Stimulated activated effector memory CD8-positive, alpha-beta T cell treated with anti-CD3 and anti-CD28 coated beads, Interleukin-12 subunit alpha, Interleukin-12 subunit beta, amount 100 ng/mL, for 72 hours (primary cell): ENCODE data around the gene PKP1.

Experiments used
- ATAC-seq: fragments of 150-1000 bp; cut with Tn5 transposase; 2 replicates; pipeline ENCODE4 v1.10.0; 2021
- DNase-seq, 2 donors: peaks; one replicate each; pipeline ENCODE4 v3.0.0; 2021 to 2022; ENCODE audit warnings: low spot score in 2 of 2
- H3K27ac Mint-ChIP-seq: one replicate; pipeline ENCODE4 v1.8.0; 2022; ENCODE audit warnings: mild to moderate bottlenecking, mixed read lengths
- H3K36me3 Mint-ChIP-seq: one replicate; pipeline ENCODE4 v1.8.0; 2022; ENCODE audit warnings: mild to moderate bottlenecking, mixed read lengths
- H3K4me1 Mint-ChIP-seq: one replicate; pipeline ENCODE4 v1.8.0; 2022; ENCODE audit warnings: mixed read lengths
- H3K4me3 Mint-ChIP-seq: one replicate; pipeline ENCODE4 v1.8.0; 2022; ENCODE audit warnings: mild to moderate bottlenecking, mixed read lengths
- H3K9me3 Mint-ChIP-seq: one replicate; pipeline ENCODE4 v1.8.0; 2022; ENCODE audit warnings: mixed read lengths

The PKP1 gene

DNA sequence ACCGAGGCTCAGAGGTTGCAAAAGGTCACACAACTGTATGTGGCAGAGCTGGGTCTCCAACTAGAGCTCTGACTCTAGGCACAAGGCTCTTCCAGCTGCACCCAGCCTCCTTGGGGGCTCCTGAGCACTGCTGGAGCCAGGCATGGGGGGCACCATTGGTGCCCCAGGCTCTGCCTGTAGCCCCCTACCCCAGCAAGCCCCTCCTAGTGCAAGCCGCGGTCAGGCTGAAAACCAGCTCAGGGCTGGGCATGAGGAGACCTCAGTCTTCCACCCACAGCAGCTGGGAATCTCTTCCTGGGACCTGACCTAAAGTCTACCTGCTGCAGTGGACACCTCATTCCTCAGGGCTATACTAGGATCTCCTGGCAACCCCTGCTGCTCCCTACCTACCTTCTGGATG, 79.6 kb downstream of the PKP1 start:
- H3K36me3 Mint-ChIP-seq: no peaks in the 10 kb centered on the region

DNA sequence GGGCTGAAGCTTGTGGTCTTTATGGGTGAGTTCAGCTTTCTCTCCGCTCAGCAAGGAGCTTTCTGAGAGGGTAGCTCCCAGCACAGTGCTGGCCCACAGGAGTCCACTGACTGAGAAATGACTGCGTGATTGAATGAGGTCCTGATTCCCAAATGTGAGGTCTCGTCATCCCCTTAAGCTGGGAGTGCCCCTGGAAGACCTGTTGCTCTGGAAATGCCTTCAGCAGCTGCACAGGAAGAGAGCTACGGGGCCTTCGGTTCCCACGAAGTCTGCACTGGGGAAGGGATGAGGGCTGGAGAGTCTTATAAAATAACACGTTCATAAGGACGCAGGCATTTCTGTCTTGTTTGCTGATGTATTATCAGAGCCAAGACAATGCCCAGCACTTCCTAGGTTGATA, 80.2 kb downstream of the PKP1 start:
- Mint-ChIP-seq H3K4me3 (no peak overlapping the region), H3K9me3 (no peaks in the 10 kb centered on the region), H3K27ac (no peak overlapping the region), H3K36me3 (no peaks in the 10 kb centered on the region), H3K4me1 (no peaks in the 10 kb centered on the region)
- DNase-seq (no peak), ATAC-seq (no peak)

More for the DNA sequence above, 79.6 kb downstream of the PKP1 start:
- DNase-seq (no peak), ATAC-seq (no peak)
- H3K4me3 Mint-ChIP-seq: no peak overlapping the region
- H3K4me1 Mint-ChIP-seq: no peaks in the 10 kb centered on the region
- H3K9me3 Mint-ChIP-seq: no peaks in the 10 kb centered on the region
- no peak overlapping the region for H3K27ac Mint-ChIP-seq

DNA sequence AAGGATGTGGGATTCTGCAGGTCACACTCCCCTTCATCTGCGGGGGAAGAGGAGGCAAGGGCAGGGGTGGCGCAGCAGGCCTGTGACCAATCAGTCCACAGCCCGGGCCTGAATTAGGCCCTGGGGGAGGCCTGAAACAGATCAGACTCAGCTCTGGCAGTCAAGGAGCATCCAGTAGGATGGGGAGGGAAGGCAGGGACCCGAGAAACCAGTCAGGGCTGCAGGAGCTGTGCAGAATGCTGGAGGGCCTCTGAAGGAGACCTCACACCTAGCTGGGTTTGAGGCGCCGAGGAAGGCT, 81.5 kb downstream of the PKP1 start:
- Mint-ChIP-seq H3K9me3 (no peaks in the 10 kb centered on the region), H3K36me3 (no peaks in the 10 kb centered on the region), H3K27ac (no peak overlapping the region), H3K4me1 (no peaks in the 10 kb centered on the region), H3K4me3 (no peak overlapping the region)
- ATAC-seq: no peak
- no peak for DNase-seq

DNA sequence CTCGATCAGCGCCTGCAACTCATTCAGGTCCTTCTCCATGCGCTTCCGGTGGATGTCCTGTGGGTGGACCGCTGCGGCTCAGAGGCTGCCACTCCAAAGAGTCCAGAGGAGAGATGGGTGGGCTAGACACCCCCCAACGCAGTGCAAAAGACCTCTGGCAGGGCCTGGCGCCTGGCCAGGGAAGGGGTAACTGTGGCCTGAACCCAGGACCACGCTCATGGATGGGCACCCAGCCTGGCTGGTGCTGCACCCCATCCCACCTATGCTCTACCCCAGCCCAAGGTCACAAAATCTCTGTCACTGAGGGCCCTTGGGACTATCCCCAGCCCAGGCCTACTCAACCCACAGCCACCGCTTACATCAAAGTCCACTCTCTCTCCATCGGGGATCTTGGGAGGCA, 81.9 kb downstream of the PKP1 start:
- no peak overlapping the region for H3K4me3 Mint-ChIP-seq
- DNase-seq (no peak), ATAC-seq (no peak)
- no peaks in the 10 kb centered on the region for H3K4me1 Mint-ChIP-seq
- H3K36me3 Mint-ChIP-seq: no peaks in the 10 kb centered on the region
- no peaks in the 10 kb centered on the region for H3K9me3 Mint-ChIP-seq
- no peak overlapping the region for H3K27ac Mint-ChIP-seq

DNA sequence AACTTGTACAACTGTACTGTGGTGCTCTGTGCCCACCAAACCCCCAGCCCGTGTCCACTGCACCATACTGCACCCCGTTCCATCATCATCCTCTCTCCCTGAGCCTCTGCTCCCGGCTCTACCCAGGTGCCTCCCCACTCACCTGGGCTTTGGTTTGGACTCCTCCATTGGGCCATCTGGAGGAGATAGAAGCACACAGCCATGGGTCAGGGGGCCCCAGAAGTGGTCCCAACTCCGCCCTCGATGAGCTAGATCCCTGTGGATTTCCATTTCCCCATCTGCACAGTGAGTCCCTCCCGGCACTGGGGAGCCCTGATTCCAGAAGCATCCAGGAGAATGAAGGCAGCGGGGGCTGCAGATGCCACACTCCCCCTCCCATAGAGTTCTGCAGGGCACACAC, 83.4 kb downstream of the PKP1 start:
- no peak for ATAC-seq
- DNase-seq: no peak
- no peak overlapping the region for H3K27ac Mint-ChIP-seq
- no peaks in the 10 kb centered on the region for H3K4me1 Mint-ChIP-seq
- no peak overlapping the region for H3K4me3 Mint-ChIP-seq
- H3K9me3 Mint-ChIP-seq: no peaks in the 10 kb centered on the region
- H3K36me3 Mint-ChIP-seq: no peaks in the 10 kb centered on the region

DNA sequence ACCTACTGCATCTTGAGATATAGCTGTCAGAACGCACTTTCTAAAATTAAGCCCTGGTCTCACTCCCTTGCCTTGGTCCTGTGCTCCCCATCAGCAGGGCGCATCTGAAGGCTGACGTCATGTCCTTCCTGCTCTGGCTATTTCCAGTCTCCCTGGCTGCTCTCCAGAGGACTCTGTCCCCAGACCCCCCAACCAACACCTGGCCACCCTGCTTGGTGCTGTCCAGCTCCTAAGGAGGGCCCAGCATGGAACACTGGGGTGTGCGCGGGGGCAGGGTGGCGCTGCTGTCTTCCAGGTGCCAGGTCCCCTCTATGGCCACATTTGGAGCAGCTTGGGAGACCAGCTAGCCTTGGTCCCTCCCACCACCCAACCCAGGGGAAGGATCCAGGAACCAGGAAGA, 85.9 kb downstream of the PKP1 start:
- no peak overlapping the region for H3K4me3 Mint-ChIP-seq
- DNase-seq: no peak
- no peaks in the 10 kb centered on the region for H3K9me3 Mint-ChIP-seq
- H3K27ac Mint-ChIP-seq: no peak overlapping the region
- no peak for ATAC-seq
- no peaks in the 10 kb centered on the region for H3K36me3 Mint-ChIP-seq
- no peaks in the 10 kb centered on the region for H3K4me1 Mint-ChIP-seq

DNA sequence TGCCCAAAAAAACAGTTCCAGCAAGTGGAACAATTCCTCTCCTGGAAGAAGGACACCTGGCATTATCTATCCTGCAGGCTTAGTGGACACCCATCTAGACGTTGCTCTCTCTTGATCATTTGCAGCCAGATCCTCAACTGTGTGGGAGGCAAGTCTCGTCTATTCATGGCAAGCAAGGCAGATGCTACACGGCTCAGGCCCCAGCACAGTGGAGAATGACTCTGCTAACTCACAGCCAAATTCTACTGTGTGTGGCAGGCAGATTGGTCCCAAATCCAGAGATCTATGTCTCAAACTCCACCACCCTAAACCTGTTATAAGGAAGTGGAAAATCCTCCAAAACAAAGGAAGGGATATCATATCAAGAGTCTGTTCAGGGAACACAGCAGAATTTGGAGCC, 87.2 kb downstream of the PKP1 start:
- Mint-ChIP-seq H3K4me1 (no peaks in the 10 kb centered on the region), H3K4me3 (no peak overlapping the region), H3K27ac (no peak overlapping the region), H3K9me3 (no peaks in the 10 kb centered on the region), H3K36me3 (no peaks in the 10 kb centered on the region)
- no peak for DNase-seq
- ATAC-seq: no peak

DNA sequence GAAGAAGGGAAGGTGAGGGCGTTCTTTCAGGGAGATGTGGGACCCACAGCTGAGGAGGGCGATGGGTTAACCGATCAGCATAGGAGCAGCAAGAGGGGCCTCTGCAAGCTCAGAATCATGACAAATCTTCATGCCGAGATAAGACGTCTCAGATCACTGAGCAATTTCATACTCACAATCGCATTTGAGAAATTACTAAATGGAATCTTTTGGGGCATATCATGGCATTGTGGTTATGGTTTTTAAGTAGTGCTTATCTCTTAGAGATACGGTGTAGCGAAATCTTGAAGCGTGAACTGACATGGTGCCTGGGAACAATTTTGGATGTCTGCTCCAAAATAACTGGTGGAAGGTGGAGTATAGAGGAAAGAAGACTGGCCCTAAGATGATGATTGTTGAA, 88.0 kb downstream of the PKP1 start:
- no peak for ATAC-seq
- H3K9me3 Mint-ChIP-seq: no peaks in the 10 kb centered on the region
- H3K27ac Mint-ChIP-seq: no peak overlapping the region
- H3K36me3 Mint-ChIP-seq: no peaks in the 10 kb centered on the region
- H3K4me3 Mint-ChIP-seq: no peak overlapping the region
- no peak for DNase-seq
- H3K4me1 Mint-ChIP-seq: no peaks in the 10 kb centered on the region

DNA sequence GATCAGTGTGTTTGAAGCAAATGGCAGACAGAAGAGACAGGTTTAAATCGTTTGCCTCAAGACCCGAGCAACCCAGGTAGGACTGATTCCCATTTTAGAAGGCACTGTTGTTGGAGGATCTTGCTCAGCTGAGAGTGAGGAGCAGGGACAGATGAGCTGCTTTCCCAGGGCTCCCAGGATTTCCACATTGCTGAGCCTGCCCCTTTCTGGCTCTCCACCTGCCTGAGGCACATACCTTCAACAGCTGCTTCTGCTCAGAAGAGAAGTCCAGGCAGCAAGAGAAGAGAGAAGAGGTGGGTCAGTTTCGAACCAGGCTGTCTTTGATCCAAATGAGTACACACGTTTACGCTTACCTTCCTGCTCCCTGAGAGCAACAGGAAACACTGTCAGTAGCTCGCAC, 88.5 kb downstream of the PKP1 start:
- Mint-ChIP-seq H3K36me3 (no peaks in the 10 kb centered on the region), H3K27ac (no peak overlapping the region), H3K9me3 (no peaks in the 10 kb centered on the region), H3K4me3 (no peak overlapping the region), H3K4me1 (no peaks in the 10 kb centered on the region)
- ATAC-seq: no peak
- no peak for DNase-seq

DNA sequence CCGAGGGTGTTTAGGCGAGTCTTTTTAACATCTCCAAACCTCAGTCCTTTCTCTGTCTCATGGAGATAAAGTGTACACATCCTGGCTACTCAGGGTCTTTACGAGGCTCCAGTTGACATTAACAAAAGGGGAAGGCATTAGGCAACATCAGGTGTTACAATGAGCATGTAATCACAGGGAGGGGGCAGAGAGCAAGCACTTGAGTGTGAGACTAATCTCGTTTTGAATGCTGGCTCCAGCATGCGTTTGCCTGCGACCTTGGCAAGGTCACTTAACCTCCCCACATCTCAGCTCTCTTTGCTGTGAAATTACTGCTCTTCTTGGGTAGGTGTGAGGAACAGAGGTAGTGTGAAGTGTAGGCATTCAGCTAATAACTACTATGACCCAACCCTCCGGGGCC, 91.1 kb downstream of the PKP1 start:
- no peaks in the 10 kb centered on the region for H3K36me3 Mint-ChIP-seq
- no peak for DNase-seq
- no peak overlapping the region for H3K27ac Mint-ChIP-seq
- no peaks in the 10 kb centered on the region for H3K9me3 Mint-ChIP-seq
- H3K4me1 Mint-ChIP-seq: peaks cover 5% of the 10 kb centered on the region
- ATAC-seq: no peak
- H3K4me3 Mint-ChIP-seq: no peak overlapping the region

DNA sequence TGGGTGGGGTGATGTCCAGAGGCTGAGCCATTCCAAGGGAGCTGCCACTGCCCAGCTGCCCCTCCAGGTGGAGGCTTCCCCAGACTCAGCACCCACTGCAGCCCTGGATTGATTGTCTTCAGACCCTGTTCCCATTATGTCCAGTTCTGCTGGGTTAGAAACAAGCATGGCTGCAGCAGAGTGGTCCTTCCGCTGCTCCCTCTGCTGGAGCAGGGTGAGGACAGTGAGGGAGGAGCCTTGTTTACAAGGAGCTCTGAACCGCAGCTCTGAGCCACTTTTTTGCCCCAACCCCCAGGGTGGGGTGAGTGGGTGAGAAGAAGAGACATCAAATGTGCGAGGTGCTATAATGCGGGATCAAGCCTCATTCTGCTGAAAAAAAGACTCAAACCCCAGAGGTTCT, 91.9 kb downstream of the PKP1 start:
- Mint-ChIP-seq H3K36me3 (no peaks in the 10 kb centered on the region), H3K4me1 (peaks cover 5% of the 10 kb centered on the region), H3K27ac (no peak overlapping the region), H3K9me3 (no peaks in the 10 kb centered on the region), H3K4me3 (no peak overlapping the region)
- no peak for DNase-seq
- no peak for ATAC-seq

DNA sequence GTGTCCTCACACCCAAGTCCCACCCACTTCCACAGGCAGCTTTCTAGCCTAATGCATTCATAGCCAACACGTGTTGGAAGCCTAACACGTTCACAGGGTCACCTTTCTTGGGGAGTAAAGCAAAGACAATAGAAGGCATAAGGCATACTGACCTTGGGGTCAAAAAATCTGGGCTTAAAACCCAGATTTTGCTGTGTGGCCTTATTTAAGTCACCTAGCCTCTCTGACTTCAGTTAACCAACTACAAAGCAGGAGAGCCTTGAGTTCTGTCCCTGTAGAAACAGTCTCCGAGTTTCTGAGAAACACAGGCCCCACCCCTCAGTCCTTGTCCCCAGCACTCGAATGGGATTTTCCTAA, 92.8 kb downstream of the PKP1 start:
- no peaks in the 10 kb centered on the region for H3K9me3 Mint-ChIP-seq
- H3K27ac Mint-ChIP-seq: no peak overlapping the region
- DNase-seq: no peak
- H3K4me1 Mint-ChIP-seq: peaks cover 5% of the 10 kb centered on the region
- ATAC-seq: no peak
- no peaks in the 10 kb centered on the region for H3K36me3 Mint-ChIP-seq
- H3K4me3 Mint-ChIP-seq: no peak overlapping the region

DNA sequence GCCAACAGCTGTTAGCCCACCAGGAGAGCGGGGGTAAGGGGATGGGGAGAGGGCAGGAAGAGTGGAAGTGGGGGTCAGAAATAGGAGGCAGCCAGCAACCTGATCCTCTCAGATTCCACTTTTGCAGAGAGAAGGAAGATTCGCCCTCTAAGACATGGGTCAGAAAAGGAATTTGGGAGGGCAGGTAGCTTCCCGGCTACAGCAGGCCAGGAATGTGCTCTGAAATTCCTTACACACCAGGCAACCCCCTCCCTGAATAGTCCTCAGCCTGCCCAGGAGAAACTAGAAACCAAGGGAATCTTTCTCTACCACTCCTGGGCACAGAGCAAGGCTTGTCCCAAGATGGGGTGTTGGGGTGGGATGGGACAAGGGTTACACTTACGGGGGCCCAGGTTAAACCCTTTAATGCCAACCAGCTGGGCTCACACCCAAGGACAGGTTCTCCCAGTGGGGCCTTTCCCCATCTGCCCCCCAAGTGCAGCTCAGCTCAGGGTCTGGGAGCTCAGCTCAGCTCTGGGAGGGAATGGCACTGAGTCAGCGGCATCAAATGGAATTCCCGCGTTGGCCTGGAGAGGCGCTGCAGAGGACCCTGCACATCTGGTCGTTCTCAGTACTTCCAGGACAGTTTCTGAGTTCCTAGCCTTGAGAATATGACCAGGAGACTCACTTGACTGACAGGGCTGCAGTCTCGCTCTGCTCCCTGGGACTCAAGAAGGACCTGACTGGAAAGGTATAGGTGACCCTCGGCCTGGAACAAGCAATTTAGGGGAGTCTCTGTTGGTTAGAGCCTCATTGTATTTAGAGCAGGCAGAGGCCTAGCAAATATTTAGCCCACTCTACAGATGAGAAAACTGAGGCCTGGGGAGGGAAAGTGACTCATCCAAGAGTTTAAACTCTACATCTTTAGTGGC, 93.4 kb downstream of the PKP1 start:
- DNase-seq (no peak), ATAC-seq (no peak)
- H3K4me1 Mint-ChIP-seq: peaks cover 5% of the 10 kb centered on the region
- H3K27ac Mint-ChIP-seq: no peak overlapping the region
- H3K36me3 Mint-ChIP-seq: no peaks in the 10 kb centered on the region
- no peaks in the 10 kb centered on the region for H3K9me3 Mint-ChIP-seq
- H3K4me3 Mint-ChIP-seq: no peak overlapping the region

DNA sequence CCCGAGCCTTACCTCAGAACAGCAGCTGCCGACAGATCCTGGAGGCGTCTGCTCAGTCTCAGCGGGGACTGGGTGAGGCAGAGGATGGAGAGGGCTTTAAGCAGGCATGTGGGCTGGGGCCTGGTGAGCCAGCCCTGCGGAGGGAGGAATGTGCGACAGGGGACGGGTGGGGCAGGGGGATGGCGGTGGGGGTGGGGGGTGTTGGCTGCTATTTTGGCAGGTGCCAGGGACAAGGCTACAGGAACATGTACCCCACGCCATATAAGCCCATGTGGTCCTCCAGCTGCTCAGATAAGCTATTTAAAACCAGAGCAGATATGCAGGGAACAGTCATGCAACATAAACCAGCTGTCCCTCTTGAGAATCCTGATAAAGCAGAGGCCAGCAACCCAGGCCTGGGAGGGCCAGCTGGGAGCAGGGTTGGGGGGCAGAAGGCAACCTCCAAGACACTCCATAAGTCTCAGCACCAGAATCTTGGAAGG, 94.3 kb downstream of the PKP1 start, which contains the start of gene TNNT2:
Gene TNNT2 (minus strand): TSS at position 70 of the 482 bp plus-strand sequence. CDS start 4,426 bp downstream, outside the sequence.
- Mint-ChIP-seq H3K36me3 (no peaks in the 10 kb centered on the region), H3K4me3 (no peak within 1 kb of the TSS), H3K27ac (no peak within 1 kb of the TSS), H3K4me1 (peaks cover 10% of the 10 kb centered on the region), H3K9me3 (no peaks in the 10 kb centered on the region)
- ATAC-seq: no peak
- no peak for DNase-seq

DNA sequence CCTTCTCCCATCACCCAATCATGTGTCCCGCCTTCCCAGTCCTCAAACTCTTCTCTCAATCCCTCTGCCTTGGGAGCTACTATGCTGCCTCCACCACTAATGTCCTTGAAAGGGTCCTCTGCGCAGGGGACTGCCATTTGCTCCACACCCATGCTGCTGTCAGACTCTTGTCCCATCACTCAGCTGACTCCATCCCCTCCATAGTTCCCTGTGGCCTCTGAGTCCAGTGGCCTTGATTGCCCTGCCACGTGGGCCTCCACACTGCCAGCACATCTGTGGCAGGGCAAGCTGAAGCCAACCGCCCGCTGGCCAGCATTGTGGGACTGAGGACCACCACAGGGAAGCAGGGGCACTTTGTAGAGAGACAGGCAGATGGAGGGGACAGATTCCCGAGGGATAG, 95.5 kb downstream of the PKP1 start:
- DNase-seq (no peak), ATAC-seq (no peak)
- Mint-ChIP-seq H3K36me3 (no peaks in the 10 kb centered on the region), H3K9me3 (no peaks in the 10 kb centered on the region), H3K4me1 (peaks cover 10% of the 10 kb centered on the region), H3K4me3 (no peak overlapping the region), H3K27ac (no peak overlapping the region)

DNA sequence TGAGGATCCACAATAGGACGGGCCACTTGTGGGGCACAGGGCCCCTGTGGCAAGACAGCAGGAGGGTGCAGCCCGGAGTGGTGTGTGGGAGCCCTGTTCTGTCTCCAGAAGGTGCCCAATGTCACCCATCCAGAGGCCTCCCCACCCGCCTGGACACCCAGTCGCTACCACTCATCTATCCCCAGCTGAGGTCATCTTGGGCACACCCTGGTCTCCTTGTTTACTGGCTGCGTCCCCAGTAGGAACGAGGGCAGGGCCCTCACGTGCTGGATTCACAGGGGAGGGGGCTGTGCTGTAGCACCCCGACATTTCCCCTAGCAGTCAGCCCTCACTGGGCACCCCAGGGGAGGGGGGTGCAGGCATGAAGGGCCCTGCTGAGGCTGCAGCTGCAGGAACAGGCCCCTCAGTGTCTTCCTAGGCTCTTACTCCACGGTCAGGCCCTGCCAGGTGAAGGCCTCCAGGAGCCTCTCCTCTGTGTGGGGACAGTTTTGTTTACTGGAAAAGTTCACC, 96.5 kb downstream of the PKP1 start:
- no peak overlapping the region for H3K4me3 Mint-ChIP-seq
- ATAC-seq (no peak), DNase-seq (no peak)
- peaks cover 10% of the 10 kb centered on the region for H3K4me1 Mint-ChIP-seq
- no peaks in the 10 kb centered on the region for H3K9me3 Mint-ChIP-seq
- no peaks in the 10 kb centered on the region for H3K36me3 Mint-ChIP-seq
- H3K27ac Mint-ChIP-seq: no peak overlapping the region
